Fibroblast of skin of right quadriceps (primary cell): ENCODE data around the gene HEMK1.
A peak's percentile ranks its signal among the peaks of the same experiment; 100 is the strongest.

Experiments used
- DNase-seq: peaks from one replicate; pipeline ENCODE4 v3.0.0-alpha.2; 2013

Gene HEMK1

DNA sequence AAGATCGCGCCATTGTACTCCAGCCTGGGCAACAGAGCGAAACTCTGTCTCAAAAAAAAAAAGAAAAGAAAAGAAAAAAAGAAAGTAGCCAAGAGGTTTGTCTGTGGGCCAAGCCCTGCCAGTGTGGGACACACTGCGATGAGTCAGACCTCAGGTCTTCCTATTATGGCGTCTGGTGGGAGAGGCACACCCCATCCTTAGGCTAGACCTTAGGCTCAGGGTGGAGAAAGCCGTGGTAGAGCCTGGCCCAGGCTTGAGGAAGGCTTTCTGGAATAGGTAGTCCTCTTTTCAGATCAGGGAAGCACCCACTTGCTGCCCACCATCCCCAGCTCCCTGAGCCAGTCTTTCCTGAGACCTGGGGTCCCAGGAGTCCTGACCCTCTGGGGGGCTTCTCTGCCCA is 6.0 kb downstream of the HEMK1 start:
- DNase-seq = no peak

DNA sequence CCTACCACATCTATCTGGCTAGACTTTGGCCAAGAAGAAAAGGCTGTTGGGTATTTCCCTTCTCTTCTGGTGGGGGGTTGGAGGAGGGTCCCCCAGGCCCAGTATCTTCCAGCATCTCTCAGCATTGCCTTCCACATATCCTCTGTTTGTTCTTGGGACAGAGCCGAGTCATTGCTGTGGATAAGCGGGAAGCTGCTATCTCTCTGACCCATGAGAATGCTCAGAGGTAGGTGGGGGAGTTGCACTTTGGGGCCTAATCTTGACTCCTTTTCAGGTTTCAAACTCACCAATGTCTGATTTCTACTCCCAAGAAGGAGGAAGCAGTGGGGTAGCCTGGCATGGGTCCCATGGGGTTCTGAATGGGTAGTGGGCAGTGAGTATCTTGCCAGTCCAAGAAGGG is 8.0 kb downstream of the HEMK1 start:
- DNase-seq = no peak

DNA sequence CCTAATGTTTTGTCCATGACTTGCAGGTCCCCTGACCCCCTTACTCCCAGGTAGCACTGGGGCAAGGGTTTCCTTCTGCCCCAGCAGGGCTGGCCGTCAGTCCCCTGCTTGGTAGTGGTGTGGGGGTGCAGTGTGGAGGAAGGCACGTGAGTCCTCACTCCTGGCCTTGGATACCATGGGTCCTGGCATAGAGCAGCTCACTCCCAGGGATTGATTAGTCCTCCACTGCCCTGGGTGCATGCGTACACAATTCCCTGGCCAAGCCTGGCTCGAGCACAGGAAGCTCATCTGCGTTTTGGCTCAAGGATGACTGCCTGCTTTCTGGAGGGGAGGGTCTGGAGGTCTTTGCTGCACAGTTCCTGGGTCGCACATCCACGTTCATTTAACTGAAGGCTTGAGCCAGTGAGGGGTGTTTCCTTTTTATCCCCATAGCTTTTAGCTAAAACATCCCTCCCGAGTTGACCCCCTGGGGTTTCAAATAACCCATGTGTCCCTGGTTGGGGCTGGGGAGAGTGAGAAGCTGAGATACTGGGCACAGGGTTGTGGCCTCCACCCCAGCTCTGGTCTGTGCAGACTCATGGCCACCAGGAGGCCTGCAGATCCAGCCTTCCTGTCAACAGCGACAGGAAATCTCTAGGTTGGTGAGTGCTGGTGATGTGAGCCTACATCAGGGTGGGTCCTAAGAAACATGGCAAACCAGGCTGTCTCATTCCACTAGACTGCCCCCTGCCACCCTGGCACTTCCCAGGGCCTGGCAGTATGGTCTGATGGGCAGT is 11.5 kb downstream of the HEMK1 start:
- DNase-seq = no peak

DNA sequence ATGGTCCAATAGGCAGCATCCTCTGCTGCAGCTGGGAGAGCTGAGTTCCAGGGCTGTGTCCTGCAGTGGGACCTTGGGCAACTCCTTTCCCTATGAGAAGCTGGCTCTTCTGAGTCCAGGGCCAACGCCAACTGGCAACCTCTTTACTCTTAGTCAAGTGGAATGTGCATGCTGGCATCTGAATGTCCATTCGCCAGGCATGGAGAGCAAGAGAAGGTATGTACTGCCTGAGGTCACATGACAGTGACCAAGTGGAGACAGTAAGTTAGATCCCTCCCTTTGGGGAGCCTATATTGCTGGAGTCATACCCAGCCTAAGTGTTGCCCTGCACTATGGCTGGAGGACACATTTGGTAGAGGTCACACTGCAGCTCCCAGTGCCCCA is 12.1 kb downstream of the HEMK1 start:
- DNase-seq = no peak

DNA sequence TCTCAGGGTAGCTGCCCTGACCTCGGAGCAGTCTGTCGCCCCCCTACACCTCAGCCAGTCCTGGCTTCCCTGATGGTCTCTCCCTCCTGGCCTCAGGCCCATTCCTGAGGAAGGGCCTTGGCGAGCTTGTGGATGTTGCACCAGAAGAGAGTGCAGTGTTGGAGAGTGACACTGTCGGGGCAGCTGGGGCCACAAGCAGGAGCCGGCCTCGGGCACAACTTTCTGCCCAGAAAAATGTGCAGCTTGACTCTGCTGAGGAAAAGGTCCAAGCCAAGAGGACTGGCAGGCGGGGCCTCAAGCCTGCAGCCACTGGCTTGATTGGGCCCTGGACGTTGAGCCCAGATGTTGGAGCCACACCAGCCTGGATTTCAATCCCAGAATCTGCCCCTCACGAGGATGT is 12.8 kb downstream of the HEMK1 start:
- DNase-seq = no peak

DNA sequence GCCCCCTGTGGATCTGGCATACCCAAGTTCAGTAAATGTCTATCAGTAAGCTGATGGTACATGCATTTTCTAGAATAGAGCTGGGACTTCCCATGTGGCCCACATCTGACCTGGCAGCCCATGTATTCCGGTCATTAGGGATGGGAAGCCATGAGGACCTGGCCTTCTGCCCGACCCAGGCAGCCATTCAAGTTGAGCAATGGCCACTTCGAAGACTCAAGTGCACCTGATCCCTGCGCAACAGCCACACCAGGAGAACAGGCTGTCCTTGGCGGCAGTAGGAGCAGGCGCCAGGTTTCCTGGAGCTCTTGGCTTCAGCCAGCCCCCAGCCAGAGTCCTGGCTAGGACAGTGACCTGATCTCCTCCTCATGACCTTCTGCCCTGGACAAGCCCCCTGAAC is 14.6 kb downstream of the HEMK1 start:
- DNase-seq = no peak

DNA sequence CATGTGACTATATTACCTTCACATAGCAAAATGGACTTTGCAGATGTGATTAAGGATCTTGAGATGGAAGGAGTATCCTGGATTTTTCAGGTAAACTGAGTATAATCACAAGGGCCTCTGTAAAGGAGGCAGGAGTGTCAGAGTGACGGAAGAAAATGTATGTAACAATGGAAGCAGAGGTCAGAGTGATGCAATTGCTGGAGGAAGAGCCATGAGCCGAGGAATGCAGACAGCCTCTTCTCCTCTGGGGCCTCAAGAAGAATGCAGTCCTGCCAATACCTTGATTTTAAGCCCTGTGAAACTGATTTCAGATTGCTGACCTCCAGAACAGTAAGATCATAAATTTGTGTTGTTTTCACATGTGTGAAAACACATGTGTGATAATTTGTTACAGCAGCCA is 15.1 kb downstream of the HEMK1 start:
- peak; percentile 37 for DNase-seq

DNA sequence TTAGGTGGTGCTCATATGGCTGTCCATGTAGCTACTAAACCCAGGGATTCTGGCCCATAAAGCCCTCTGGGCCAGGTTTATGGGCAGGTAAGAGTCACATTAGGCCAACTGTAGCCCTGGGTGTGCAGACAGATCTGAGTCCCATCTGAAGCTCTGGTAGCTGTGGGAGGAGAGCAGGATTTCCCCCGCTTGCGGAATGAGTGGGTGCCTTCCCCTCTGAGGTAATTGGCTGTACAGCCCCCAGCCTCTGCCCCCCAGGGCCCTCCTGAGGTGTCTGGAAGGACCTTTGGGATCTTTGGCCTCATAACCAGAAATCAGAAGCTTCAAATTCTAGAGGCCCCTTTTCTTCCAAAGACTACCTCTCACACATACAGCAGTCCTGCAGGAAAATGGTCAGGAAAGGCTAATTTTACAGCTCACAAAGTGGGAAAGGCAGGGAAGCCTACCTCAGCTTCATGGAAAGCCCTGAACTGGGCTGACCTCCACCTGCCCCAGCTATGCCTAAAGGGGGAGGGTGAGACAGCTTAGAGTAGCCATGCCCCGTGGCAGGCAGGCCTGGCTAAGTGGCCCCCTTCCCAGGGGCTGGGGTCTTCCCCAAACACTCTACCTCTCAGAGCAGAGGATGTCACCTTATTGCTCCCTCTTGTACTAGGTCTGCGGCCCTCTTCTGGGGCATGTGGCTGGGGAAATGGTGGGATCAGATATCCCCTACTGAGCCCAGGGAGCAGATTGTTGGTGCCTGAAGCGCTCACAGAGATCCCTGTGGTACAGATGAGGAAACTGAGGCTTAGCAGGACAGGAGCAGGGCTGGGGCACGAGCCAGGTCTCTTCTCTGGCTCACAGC is 16.8 kb downstream of the HEMK1 start:
- DNase-seq = no peak

DNA sequence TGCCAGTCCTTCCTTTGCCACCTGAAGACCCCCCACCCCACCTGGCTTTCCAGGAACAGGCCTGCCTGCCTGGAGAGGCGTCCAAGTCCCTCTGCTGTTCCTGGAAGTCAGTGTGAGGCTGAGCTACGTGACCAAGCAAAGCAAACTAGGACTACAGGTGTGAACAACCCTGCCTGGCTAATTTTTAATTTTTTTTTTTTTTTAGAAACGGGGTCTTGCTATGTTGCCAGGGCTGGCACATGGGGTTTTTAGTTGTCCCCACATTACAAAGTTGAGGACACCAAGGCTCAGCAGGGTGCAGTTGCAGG is 17.4 kb downstream of the HEMK1 start:
- no peak for DNase-seq

DNA sequence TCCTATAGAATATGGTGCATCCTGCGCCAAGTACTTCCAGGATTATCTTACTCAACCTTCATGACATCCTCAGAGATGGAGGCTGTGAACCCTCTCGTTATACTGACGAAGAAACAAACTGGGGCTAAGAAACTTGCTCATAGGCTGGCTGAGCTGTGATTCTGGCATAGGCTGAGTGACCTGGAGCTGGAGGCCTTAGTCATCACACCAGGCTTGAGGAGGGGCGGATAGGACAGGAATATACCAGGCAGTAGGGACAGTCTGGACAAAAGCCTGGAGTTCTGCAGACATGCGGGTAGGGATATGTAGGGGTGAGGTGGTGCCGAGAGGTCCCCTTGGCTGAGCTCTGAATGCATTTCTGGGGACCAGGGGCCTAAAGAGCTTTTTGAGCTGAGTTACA is 18.1 kb downstream of the HEMK1 start:
- DNase-seq = no peak

DNA sequence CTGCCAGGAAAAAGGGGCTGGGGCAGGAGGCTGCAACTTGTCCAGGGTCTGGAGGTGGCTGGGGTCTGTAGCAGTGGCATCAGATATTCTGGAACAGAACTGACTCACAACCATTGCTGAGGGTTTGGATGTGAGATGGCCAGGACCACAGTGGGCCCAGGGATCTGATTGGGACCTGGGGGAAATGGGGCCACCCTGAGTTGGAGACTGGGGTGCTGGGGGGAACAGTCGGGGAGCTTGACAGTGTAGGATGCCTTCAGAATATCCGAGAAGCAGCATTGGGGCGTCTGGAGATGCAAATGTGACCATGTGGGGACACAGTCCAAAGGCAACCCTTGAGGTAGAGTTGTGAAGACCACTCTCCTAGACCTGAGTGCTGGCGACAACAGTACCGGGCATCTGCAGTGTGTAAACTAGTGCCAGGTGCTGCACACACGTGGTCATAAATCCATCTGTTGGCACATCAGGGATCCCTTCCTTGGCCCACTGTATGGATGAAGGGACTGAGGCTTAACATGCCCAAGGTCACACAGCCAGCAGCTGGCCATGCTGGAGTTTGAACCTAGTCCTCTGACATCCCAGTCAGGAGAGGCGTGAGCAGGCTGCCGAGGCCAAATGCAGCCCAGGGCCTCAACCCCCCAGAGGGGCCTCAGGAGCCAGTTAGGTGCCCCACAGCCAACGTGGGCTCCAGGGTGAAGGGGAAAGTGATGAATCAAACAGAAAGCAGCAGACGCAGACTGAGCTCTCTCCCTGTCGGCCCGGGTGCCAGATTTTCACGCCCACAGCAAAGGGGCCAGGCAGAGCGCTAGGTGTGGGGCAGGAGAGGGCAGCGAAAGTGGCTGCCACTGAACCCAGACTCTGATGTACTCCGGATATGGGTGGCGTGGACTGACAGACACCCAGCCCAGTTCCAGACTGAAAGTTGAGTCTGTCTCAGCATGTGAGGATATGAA is 18.8 kb downstream of the HEMK1 start:
- DNase-seq = no peak

DNA sequence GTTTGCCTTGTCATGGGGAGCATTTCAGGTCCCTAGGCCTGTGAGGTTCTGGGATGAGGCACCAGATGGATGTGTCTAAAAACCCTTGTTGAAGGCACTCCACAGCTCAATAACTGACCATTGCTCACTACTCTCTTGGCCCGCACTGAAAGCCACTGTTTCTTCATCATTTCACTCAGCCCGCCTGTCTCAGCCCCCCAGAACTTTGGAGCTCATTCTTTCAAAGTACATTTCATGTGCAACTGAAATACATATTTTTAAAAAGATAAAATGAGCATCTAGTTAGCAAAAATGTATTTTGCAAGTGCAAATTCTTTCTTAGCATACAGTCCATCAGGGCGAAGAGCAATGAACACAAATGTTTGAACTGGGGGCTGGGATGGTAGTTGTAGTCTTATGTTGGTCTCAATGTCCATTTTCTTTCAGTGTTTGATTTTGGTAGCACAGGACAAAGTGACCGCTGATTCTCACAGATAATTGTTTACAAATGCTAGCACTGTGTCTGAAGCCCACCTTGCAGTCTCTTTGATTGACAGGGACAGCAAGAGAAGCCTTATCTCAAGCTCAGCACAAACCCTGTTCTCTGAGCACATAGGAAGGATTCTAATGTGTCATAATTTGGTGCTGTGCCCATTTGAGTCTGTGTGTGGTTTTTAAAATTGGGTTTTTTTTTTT is 19.6 kb downstream of the HEMK1 start:
- DNase-seq = no peak

DNA sequence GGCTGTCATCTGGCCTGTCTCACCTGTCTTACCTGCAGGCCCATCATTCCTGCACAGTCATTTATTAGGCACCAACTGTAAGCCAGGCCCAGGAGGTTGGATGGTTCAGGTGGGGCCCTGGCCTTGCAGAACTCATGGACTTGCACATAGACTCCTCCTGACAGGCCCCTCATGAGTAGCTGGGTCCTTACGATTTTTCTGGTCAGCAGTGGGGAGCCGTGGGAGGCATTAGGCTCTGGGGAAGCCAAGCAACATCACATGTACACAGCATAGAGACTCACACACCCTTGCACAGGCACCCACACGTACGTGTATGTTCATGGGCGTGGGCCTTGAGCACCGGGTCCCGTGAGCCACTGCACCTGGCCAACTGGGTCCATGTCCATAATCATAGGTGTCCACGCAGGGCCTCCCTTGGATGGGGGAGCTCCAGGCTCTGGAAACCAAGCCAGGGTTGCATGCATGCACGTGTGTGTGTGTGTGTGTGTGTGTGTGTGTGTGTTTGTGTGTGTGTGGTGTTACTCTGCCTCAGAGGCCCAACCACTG is 21.9 kb downstream of the HEMK1 start:
- DNase-seq = no peak

DNA sequence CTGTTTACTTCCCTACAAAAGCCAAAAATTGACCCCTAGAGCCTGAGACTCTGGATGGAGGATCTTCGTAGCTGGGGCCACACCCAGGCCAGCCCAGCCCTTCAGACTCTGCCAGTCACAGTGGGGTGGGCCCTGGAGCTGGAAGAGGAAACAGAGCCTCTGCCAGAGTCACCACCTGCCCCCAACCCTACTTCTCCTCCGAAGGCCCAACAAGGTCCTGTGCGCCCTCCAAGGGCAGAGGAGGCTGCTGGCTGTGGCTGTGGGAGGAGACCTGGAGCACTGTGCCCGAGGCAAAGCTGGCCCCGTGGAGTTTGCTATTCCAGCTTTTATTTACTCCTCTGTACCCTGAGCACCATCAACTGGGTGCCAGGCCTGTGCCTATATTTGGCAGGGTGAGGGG is 23.2 kb downstream of the HEMK1 start:
- no peak for DNase-seq

DNA sequence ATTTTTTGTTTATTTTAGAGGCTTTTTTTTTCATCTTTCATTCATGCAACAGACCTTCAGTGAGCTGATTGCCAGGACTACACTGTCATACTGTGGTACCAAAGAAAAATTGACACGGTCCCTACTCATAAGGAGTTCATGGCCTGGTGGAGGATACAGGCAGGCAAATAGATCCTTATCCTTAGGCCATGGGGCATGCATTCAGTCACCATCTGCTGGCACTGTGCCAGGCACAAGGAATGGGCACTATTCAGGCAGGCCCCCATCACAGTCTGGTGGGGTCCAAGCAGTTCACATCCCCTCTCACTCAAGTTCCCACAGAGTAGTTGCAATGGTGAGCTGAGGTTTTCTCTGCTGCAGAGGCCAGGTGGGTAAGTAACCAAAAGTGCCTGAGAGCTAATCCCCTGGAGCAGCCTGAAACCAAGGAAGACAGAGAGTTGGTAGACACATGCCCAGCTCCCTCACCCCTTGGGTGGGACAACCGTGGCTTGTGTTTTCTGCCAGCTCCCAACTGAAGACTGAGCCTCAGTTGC is 25.0 kb downstream of the HEMK1 start:
- DNase-seq = no peak

DNA sequence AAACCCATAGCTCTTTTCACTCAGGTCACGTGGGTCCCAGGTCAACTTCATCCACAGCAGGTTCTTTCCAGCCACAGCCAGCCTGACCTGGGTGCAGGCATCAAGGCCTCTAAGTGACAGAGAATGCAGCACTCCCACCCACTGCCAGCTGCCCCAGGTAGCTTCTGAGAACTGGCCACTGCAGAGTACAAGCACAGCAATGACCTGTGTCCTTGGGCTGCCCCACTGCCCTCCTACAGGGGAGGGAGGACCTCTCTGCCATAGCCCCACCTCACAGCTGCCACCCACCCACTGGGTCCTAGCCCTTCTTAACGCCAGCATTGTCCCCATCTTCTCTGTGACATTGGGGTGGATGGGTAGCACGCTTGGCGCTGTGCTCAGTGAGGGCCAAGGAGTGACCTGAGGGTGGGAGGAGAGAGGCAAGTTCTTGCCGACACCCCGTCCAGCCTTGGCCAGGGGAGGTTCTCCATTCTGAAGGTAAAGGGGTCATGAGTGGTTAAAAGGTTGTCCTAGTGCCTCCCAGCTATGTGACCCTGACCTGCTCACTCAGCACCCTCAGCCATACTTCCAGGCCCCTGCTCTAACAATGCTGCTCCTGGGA is 29.9 kb downstream of the HEMK1 start:
- no peak for DNase-seq

DNA sequence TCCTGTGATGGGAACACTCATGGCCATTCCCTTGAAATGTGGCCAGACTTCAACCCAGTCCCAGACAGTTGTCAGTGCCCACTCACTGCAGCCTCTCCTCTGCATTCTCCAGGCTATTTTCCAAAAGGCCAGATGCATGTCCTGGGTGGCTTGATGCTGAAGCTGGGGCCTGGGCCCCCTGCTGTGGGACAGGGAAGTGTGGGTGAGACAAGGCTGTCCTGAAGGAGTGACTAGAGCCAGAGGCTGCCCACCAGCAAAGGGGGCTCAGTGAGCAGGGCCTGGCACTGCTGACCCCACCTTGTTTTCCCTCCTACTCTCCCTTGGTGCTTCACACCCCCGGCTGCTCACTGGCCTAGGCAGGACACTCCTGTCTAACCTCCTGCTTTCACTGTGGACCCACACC is 30.4 kb downstream of the HEMK1 start:
- no peak for DNase-seq

DNA sequence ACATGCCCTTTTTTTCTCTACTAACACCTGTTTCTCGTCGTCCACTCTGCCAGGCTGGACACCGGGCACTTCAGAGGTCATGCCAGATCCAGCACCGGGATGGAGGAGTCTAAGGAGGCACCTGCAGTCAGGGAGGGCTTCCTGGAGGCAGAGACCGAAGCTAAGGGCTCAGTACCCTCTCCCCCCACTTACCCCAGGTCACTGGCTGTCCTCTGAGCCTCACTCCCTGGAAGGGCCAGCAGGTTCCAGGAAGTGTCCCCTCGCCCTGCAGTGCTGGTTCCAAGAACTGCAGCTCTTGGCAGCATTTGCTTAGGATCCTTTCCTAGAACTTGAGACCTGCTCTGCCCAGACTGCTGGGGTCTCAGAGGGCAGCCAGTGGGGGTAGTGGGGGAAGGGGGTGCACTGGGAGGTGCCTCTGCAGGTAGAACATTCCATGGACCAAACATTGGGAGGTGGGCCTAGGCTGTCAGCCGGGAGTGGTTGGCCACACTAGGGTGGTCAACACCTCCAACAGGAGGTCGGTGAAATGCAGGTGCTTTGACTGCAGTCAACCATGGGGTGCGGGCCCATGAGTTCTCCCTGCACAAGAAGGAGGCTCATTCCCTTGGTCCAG is 30.9 kb downstream of the HEMK1 start:
- no peak for DNase-seq

DNA sequence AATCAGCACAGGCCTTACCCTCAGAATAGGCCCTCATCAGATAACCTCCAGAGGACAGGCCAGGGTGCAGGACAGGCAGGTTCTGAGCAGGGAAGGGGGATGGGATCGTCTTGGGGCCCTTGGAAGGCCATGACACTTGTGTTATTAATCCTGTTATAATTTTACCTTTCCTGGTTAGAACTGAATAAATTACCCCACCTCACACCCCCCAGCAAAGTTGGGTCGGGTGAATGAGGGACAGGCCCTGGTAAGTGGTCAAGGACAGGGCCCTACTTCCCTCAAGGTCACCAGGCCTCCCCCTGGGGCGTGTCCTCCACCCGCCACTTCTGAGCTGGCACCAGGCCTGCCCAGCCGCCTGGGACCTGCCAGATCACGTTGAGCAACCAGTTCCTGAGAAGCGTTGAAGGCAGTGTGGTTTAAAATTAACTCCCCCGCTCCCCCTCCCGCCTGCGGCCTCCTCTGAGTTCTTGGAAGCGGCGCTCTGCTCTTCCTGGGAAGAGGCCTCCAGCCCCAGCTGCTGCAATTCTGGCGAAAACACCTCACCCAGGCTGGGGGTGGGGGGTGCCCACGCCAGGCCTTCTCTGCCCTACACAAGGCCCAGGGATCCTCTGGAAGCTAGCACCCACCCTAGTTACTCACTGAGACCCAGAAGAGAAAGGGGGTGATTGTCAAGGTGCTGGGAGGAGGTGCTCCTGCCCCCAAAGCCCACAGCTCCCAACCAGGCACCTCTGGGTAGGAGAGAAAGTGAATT is 31.7 kb downstream of the HEMK1 start:
- DNase-seq = peak; percentile 97

DNA sequence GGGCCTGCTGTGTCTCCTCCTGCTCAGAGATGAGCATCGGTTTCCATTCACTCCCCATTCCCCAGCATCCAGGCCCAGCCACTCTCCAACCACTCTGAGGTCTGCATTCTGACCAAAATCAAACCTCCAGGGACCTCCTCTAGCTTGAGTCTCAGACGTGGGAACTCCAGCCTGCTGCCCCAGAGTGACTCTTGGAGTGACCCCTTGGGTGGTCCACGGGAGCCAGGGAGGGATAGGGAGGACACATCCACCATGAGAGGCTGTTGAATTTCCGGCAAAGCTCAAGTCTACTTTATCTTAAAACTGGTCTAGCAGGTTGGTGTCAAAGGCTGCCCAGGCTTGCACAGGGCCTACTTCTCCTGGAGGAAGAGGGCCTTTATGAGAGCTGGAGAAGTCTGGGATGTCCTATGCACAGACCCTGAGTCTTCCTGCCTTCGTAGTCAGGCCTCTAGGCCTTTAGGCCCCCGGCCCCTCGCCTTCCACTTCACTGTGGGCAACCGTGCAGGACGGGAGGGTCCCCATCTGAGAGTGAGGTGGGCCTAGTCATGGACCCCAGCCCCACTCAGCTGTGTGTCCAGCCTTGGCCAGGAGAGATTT is 33.4 kb downstream of the HEMK1 start:
- DNase-seq = no peak
